Fibroblast of pulmonary artery (primary cell): ENCODE measurements around the gene PRSS21.

ENCODE experiments used
- DNase-seq: peaks from one replicate; pipeline ENCODE4 v3.0.0-alpha.2; 2010; ENCODE audit warnings: low read depth
- H3K4me3 ChIP-seq: replicated peaks from 2 replicates; pipeline ENCODE4 v1.5.1; 2011; ENCODE audit warnings: low read depth, mild to moderate bottlenecking, control low read depth, low read length, moderate library complexity
- CTCF ChIP-seq: IDR thresholded peaks from 2 replicates; pipeline ENCODE4 v1.5.1; 2011; ENCODE audit warnings: mild to moderate bottlenecking, control low read depth, low read length, inconsistent platforms; ENCODE audit errors: missing control alignments

PRSS21 gene

GRCh38 chr16:2787406-2787805, 29.6 kb upstream of the PRSS21 start, which contains the start of gene PRSS33:
PRSS33 (minus strand) TSS chr16:2787560; CDS start chr16:2786547, 1,013 bp downstream.
- H3K4me3 ChIP-seq = no peak within 1 kb of the TSS
- no peak for DNase-seq

GRCh38 chr16:2787961-2788360, 29.1 kb upstream of the PRSS21 start:
- DNase-seq = no peak
- no peak overlapping the region for H3K4me3 ChIP-seq
- TF ChIP-seq CTCF = no peak

More at GRCh38 chr16:2787406-2787805, 29.6 kb upstream of the PRSS21 start, which contains the start of gene PRSS33:
- no peak for TF ChIP-seq CTCF

DNA sequence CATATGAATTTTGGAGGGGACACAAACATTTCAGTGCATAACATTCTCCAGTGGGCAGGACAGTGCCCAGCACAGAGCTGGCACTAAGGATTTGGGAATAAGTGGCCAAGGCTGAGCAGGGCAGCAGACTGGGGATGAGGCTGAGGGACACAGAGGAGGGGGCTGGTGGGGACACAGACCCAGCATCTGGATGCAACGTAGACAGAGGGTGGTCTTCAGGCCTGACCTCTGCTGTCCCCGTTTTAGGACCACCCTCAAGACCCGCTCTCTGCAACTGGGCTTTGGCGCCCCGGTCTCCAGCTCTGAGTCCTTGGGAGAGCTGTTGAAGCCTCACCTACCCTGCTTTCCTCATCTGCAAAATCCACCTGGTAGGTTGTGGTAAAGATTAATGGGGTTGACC, 26.4 kb upstream of the PRSS21 start:
- DNase-seq = no peak
- H3K4me3 ChIP-seq = no peak overlapping the region
- TF ChIP-seq CTCF = no peak

DNA sequence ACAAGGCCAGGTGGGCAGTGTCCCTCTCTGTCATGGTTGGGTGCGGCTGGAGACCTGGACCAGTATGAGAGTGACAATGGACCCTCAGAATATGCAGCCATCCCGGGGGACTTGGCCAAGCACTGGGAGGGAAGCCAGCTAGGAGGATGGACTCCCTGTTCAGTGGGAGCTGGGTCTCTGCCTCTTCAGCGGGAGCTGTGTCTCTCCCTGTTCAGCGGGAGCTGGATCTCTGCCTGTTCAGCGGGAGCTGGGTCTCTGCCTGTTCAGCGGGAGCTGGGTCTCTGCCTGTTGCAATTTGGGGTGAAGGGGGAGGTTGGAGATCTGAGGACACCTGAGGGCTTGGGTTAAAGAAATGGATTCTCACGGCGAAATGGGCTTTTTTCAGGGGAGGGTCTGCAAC, 25.9 kb upstream of the PRSS21 start:
- no peak overlapping the region for H3K4me3 ChIP-seq
- no peak for TF ChIP-seq CTCF
- no peak for DNase-seq

- TF ChIP-seq CTCF = no peak
- H3K4me3 ChIP-seq = no peak overlapping the region
- DNase-seq = no peak
These were observed 24.1 kb upstream of the PRSS21 start for GRCh38 chr16:2792940-2793339.

DNA sequence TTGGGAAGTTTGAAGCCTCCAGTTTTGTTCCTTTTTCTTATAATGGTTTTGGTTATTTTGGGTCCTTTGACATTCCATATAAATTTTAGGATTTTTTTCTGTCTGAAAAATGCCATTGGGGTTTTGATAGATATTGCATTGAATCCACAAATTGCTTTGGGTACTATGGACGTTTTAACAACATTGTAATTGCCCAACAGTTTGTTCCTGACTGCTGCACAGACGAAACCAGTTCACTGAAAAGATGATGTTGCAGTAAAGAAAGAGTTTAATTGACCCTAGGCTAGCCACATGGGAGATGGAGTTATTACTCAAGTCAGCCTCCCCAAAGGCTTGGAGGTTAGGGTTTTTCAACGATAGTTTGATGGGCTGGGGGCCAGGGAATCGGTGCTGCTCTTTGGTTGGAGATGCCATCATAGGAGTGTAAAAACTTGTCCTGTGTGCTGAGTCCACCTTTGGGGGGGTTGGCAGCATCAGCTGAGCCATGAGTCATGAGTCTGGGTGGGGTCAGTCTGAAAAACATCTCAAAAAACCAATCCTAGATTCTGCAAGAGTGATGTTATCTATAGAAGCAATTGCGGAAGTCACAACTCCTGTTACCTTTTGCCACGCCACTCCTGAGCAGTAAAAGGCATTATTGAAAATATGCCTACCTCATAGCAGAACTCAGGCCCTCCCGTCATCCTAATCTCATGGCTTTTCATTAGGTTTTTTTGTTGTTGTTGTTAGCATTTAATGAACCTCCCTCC, 21.5 kb upstream of the PRSS21 start:
- DNase-seq = no peak

More for the DNA sequence above, 21.5 kb upstream of the PRSS21 start:
- TF ChIP-seq CTCF = no peak
- no peak overlapping the region for H3K4me3 ChIP-seq
